ENCODE measurements around the gene ARHGAP40. TPM values are rescaled to one million over a fixed set of nuclear protein-coding genes. Genes with fewer than 3 reads are reported as not detected.

The ARHGAP40 gene
- total and polyA plus RNA-seq, 2 of the 13 experiments (the other 11 are each of a cell fraction or from before 2014, with no cell fraction given) = 0.75 to 2.1 TPM

DNA sequence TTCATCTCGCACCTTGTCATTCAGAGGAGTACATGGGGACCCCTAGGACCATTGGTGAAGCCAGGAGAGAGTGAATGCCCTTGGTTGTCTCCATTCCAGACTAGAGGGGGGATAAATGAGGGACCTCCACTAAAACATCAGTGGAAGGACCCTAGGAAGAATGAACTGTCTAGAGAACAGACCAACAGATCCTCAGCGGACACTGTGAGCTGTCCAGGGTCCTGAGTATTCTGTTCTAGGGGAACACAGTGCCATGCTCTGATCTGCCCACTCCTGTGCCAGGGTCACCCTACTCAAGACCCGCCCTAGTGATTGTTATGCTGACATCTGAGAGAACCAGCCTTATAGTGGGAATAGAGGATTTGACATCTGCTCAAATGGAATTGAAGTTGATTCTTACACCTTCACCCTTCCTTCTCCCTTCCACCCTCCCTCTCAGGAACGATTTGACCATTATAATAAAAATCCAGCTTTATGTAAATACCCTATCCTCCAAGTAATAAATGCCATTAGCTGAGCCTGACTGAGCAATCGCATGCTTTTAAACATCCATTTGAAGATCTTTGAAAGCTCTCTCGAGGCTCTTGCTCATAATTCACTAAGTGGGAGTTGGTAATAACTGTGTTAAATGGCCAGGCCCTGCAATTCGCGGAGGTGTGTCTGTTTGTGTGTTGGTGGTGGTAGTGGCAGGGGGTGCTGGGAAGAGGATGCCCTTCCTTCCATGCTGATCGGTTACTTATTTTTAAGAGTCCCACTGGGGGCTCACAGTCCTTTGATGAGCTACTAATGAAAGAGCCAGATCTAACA lies 79.1 kb downstream of the ARHGAP40 start (continued):
- TF ChIP-seq, protein P1, sequence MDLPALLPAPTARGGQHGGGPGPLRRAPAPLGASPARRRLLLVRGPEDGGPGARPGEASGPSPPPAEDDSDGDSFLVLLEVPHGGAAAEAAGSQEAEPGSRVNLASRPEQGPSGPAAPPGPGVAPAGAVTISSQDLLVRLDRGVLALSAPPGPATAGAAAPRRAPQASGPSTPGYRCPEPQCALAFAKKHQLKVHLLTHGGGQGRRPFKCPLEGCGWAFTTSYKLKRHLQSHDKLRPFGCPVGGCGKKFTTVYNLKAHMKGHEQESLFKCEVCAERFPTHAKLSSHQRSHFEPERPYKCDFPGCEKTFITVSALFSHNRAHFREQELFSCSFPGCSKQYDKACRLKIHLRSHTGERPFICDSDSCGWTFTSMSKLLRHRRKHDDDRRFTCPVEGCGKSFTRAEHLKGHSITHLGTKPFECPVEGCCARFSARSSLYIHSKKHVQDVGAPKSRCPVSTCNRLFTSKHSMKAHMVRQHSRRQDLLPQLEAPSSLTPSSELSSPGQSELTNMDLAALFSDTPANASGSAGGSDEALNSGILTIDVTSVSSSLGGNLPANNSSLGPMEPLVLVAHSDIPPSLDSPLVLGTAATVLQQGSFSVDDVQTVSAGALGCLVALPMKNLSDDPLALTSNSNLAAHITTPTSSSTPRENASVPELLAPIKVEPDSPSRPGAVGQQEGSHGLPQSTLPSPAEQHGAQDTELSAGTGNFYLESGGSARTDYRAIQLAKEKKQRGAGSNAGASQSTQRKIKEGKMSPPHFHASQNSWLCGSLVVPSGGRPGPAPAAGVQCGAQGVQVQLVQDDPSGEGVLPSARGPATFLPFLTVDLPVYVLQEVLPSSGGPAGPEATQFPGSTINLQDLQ (CRISPR knock-in tag; IDR thresholded peaks at IDR 0.05) = no peak
- TF ChIP-seq, protein P2, sequence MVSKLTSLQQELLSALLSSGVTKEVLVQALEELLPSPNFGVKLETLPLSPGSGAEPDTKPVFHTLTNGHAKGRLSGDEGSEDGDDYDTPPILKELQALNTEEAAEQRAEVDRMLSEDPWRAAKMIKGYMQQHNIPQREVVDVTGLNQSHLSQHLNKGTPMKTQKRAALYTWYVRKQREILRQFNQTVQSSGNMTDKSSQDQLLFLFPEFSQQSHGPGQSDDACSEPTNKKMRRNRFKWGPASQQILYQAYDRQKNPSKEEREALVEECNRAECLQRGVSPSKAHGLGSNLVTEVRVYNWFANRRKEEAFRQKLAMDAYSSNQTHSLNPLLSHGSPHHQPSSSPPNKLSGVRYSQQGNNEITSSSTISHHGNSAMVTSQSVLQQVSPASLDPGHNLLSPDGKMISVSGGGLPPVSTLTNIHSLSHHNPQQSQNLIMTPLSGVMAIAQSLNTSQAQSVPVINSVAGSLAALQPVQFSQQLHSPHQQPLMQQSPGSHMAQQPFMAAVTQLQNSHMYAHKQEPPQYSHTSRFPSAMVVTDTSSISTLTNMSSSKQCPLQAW (CRISPR knock-in tag; IDR thresholded peaks at IDR 0.05) = no peak
- TF ChIP-seq ZNF510 (CRISPR knock-in tag; IDR thresholded peaks at IDR 0.05; ENCODE audit: low read depth) (0 out of 2 replicates have a peak, but pooled peaks have one; percentile 41), CAMTA2 (CRISPR knock-in tag; IDR thresholded peaks at IDR 0.05; ENCODE audit: borderline replicate concordance) (no peak), MYC (CRISPR knock-in tag; IDR thresholded peaks at IDR 0.05; ENCODE audit: borderline replicate concordance) (no peak), SCMH1 (CRISPR knock-in tag; IDR thresholded peaks at IDR 0.05; ENCODE audit: borderline replicate concordance) (no peak), ZNF563 (CRISPR knock-in tag; IDR thresholded peaks at IDR 0.05) (0 out of 2 replicates have a peak, but pooled peaks have one; percentile 40), TAF15 (IDR thresholded peaks at IDR 0.05; ENCODE audit: low read depth, low read length, poor library complexity, severe bottlenecking) (no peak), GPN1 (CRISPR knock-in tag; IDR thresholded peaks at IDR 0.05; ENCODE audit: borderline replicate concordance) (no peak), POLR2AphosphoS5 (IDR thresholded peaks at IDR 0.05; ENCODE audit: low read depth, low read length) (no peak)
- TF ChIP-seq, protein P3, sequence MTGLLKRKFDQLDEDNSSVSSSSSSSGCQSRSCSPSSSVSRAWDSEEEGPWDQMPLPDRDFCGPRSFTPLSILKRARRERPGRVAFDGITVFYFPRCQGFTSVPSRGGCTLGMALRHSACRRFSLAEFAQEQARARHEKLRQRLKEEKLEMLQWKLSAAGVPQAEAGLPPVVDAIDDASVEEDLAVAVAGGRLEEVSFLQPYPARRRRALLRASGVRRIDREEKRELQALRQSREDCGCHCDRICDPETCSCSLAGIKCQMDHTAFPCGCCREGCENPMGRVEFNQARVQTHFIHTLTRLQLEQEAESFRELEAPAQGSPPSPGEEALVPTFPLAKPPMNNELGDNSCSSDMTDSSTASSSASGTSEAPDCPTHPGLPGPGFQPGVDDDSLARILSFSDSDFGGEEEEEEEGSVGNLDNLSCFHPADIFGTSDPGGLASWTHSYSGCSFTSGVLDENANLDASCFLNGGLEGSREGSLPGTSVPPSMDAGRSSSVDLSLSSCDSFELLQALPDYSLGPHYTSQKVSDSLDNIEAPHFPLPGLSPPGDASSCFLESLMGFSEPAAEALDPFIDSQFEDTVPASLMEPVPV (CRISPR knock-in tag; IDR thresholded peaks at IDR 0.05) = no peak
- TF ChIP-seq, protein P4, sequence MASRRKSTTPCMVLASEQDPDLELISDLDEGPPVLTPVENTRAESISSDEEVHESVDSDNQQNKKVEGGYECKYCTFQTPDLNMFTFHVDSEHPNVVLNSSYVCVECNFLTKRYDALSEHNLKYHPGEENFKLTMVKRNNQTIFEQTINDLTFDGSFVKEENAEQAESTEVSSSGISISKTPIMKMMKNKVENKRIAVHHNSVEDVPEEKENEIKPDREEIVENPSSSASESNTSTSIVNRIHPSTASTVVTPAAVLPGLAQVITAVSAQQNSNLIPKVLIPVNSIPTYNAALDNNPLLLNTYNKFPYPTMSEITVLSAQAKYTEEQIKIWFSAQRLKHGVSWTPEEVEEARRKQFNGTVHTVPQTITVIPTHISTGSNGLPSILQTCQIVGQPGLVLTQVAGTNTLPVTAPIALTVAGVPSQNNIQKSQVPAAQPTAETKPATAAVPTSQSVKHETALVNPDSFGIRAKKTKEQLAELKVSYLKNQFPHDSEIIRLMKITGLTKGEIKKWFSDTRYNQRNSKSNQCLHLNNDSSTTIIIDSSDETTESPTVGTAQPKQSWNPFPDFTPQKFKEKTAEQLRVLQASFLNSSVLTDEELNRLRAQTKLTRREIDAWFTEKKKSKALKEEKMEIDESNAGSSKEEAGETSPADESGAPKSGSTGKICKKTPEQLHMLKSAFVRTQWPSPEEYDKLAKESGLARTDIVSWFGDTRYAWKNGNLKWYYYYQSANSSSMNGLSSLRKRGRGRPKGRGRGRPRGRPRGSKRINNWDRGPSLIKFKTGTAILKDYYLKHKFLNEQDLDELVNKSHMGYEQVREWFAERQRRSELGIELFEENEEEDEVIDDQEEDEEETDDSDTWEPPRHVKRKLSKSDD (CRISPR knock-in tag; IDR thresholded peaks at IDR 0.05; ENCODE audit: low read depth) = no peak
- TF ChIP-seq, protein P5, sequence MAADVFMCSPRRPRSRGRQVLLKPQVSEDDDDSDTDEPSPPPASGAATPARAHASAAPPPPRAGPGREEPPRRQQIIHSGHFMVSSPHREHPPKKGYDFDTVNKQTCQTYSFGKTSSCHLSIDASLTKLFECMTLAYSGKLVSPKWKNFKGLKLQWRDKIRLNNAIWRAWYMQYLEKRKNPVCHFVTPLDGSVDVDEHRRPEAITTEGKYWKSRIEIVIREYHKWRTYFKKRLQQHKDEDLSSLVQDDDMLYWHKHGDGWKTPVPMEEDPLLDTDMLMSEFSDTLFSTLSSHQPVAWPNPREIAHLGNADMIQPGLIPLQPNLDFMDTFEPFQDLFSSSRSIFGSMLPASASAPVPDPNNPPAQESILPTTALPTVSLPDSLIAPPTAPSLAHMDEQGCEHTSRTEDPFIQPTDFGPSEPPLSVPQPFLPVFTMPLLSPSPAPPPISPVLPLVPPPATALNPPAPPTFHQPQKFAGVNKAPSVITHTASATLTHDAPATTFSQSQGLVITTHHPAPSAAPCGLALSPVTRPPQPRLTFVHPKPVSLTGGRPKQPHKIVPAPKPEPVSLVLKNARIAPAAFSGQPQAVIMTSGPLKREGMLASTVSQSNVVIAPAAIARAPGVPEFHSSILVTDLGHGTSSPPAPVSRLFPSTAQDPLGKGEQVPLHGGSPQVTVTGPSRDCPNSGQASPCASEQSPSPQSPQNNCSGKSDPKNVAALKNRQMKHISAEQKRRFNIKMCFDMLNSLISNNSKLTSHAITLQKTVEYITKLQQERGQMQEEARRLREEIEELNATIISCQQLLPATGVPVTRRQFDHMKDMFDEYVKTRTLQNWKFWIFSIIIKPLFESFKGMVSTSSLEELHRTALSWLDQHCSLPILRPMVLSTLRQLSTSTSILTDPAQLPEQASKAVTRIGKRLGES (CRISPR knock-in tag; IDR thresholded peaks at IDR 0.05; ENCODE audit: borderline replicate concordance) = no peak
